ENCODE measurements around the gene GFI1B. TPM values are rescaled to one million over a fixed set of nuclear protein-coding genes. Genes with fewer than 3 reads are reported as not detected.

GFI1B gene
- total and polyA plus RNA-seq, 12 donors = 0.03 to 0.78 (median 0.30) TPM; not detected in 8

- Histone ChIP-seq H3K4me3 (no peak overlapping the region), H3K9me3 (replicated peaks in 1 of 3) (no peaks in the 10 kb centered on the region), H3K4me1 (replicated peaks in 1 of 2) (no peaks in the 10 kb centered on the region), H3K27ac (no peak overlapping the region), H3K36me3 (replicated peaks in 1 of 2) (no peaks in the 10 kb centered on the region), H3K27me3 (peaks cover 20% of the 10 kb centered on the region)
- intact Hi-C loops (cut with DNase I) = no loop called here
- 82 to 90% (median 86%) methylated on average over 13 to 14 of the region's 14 CpGs for WGBS, 4 donors
- DNase-seq = no peak
- TF ChIP-seq, protein P1, sequence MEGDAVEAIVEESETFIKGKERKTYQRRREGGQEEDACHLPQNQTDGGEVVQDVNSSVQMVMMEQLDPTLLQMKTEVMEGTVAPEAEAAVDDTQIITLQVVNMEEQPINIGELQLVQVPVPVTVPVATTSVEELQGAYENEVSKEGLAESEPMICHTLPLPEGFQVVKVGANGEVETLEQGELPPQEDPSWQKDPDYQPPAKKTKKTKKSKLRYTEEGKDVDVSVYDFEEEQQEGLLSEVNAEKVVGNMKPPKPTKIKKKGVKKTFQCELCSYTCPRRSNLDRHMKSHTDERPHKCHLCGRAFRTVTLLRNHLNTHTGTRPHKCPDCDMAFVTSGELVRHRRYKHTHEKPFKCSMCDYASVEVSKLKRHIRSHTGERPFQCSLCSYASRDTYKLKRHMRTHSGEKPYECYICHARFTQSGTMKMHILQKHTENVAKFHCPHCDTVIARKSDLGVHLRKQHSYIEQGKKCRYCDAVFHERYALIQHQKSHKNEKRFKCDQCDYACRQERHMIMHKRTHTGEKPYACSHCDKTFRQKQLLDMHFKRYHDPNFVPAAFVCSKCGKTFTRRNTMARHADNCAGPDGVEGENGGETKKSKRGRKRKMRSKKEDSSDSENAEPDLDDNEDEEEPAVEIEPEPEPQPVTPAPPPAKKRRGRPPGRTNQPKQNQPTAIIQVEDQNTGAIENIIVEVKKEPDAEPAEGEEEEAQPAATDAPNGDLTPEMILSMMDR (IDR thresholded peaks at IDR 0.05) = no peak
- no peak for TF ChIP-seq POLR2A (IDR thresholded peaks at IDR 0.05)
These were observed 26.7 kb downstream of the GFI1B start for GRCh38 chr9:133004999-133005760.

DNA sequence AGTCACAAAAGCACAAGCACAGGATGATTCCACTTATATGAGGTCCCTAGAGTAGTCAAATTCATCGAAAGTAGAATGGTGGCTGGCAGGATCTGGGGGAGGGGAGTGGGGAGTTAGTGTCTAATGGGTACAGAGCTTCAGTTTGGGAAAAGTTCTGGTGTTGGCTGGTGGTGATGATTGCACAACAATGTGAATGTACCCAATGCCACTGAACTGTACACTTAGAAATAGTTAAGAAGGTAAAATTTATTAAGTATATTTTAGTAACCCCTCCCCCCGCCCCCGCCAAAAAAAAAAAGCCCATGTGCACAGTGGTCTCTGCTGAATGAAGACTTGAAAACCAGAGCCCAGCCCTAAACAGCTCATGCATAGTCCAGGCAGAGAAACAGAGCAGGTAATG, 27.5 kb downstream of the GFI1B start:
- peaks cover 20% of the 10 kb centered on the region for H3K27me3 ChIP-seq
- H3K4me1 ChIP-seq (replicated peaks in 1 of 2) = no peaks in the 10 kb centered on the region
- no peak overlapping the region for H3K27ac ChIP-seq
- H3K4me3 ChIP-seq = no peak overlapping the region
- no peak for TF ChIP-seq POLR2A (IDR thresholded peaks at IDR 0.05)
- TF ChIP-seq, protein P1 (IDR thresholded peaks at IDR 0.05) = no peak
- 71 to 80% (median 74%) methylated on average over 3 of the region's 3 CpGs for WGBS, 4 donors
- no peaks in the 10 kb centered on the region for H3K36me3 ChIP-seq (replicated peaks in 1 of 2)
- DNase-seq = no peak
- intact Hi-C loops (cut with DNase I) = no loop called here
- H3K9me3 ChIP-seq (replicated peaks in 1 of 3) = no peaks in the 10 kb centered on the region

GRCh38 chr9:133006731-133007352, 28.3 kb downstream of the GFI1B start:
- TF ChIP-seq, protein P1 (IDR thresholded peaks at IDR 0.05) = no peak
- no peak for TF ChIP-seq POLR2A (IDR thresholded peaks at IDR 0.05)
- H3K36me3 ChIP-seq (replicated peaks in 1 of 2) = no peaks in the 10 kb centered on the region
- WGBS, 4 donors = 70 to 86% (median 84%) methylated on average over 4 to 5 of the region's 5 CpGs
- intact Hi-C loops (cut with DNase I) = no loop called here
- H3K4me3 ChIP-seq = no peak overlapping the region
- H3K27ac ChIP-seq = no peak overlapping the region
- H3K27me3 ChIP-seq = peaks cover 20% of the 10 kb centered on the region
- no peaks in the 10 kb centered on the region for H3K9me3 ChIP-seq (replicated peaks in 1 of 3)
- no peak for DNase-seq
- H3K4me1 ChIP-seq (replicated peaks in 1 of 2) = no peaks in the 10 kb centered on the region

DNA sequence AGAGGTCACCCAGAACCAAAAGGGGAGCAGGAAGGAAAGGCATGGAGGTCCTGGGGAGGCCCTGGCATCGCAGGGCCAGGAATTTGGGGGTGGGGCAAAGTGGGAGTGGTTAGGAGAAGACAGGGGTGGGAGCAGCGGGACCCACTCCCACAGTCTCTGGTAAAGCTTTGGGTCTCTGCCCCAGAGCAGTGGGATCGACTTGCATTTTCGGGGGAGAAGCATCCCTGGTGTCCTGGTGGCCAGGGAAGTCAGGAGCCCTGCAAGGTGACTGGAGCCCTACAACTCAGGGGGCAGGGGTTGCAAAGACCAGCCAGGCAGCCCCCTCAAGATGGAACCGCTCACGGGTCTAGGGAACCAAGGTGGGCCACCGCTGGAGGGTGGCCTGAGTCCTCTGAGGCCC, 29.9 kb downstream of the GFI1B start:
- TF ChIP-seq POLR2A (IDR thresholded peaks at IDR 0.05) = no peak
- TF ChIP-seq, protein P1 (IDR thresholded peaks at IDR 0.05) = no peak
- 77 to 90% (median 82%) methylated on average over 3 to 7 of the region's 7 CpGs for WGBS, 4 donors
- Histone ChIP-seq H3K36me3 (replicated peaks in 1 of 2) (no peaks in the 10 kb centered on the region), H3K4me3 (no peak overlapping the region), H3K4me1 (replicated peaks in 1 of 2) (no peaks in the 10 kb centered on the region), H3K9me3 (replicated peaks in 1 of 3) (no peaks in the 10 kb centered on the region), H3K27me3 (peaks cover 10% of the 10 kb centered on the region), H3K27ac (no peak overlapping the region)
- intact Hi-C loops (cut with DNase I) = no loop called here
- no peak for DNase-seq

Measured in adrenal gland (tissue), 12 donors.